Spleen (tissue), 7 donors: ENCODE results near the gene ALMS1.

Source experiments
- CTCF ChIP-seq, 11 experiments: fragments of 200-600 bp in 7 of 11; fragments of 450-650 bp in 4 of 11; sonication (generic) in 4 of 11; IDR thresholded peaks in 8 of 11; conservative IDR thresholded peaks in 3 of 11; 1 replicate in 7 of 11; 2 replicates in 4 of 11; pipeline versions ENCODE4 v1.4.0 to v1.8.0; 2016 to 2021; ENCODE audit warnings: antibody characterized with exemption in 11 of 11, inconsistent platforms in 4 of 11, mild to moderate bottlenecking in 1 of 11
- POLR2A ChIP-seq, 3 donors: fragments of 450-650 bp; IDR thresholded peaks; one replicate each; pipeline ENCODE4 v1.5.1; 2017; ENCODE audit warnings: antibody characterized with exemption in 3 of 3, mild to moderate bottlenecking in 1 of 3
- POLR2AphosphoS5 ChIP-seq, 3 donors: sonication (generic); formaldehyde crosslinking; IDR thresholded peaks; one replicate each; pipeline ENCODE4 v1.5.1; 2017; ENCODE audit warnings: antibody characterized with exemption in 3 of 3
- donor health status: DM: no; HTN: no; CAD: no; lungs with moderate emphysema.
- donor health status: DM: no; HTN: no; CAD: no.
- donor health status: DM: no; HTN: no; CAD: no.

GRCh38 chr2:73356097-73356496, 29.5 kb upstream of the ALMS1 start:
- TF ChIP-seq CTCF (IDR thresholded peaks at IDR 0.05 in 8 of 11, conservative IDR thresholded peaks at IDR 0.05 in 3 of 11), result no peak
- no peak for TF ChIP-seq POLR2AphosphoS5 (IDR thresholded peaks at IDR 0.05)
- no peak for TF ChIP-seq POLR2A (IDR thresholded peaks at IDR 0.05)
